Panc1 (cell line): Measurements from ENCODE around the gene OR52H1.

Source experiments
- CTCF ChIP-seq: fragments of 450-650 bp; IDR thresholded peaks from 2 replicates; pipeline ENCODE4 v1.5.1; 2017; ENCODE audit warnings: mild to moderate bottlenecking
- POLR2AphosphoS5 ChIP-seq: IDR thresholded peaks from 2 replicates; pipeline ENCODE4 v1.6.1; 2012; ENCODE audit warnings: mild to moderate bottlenecking, low read depth, low read length, moderate library complexity
- REST ChIP-seq, 2 experiments: IDR thresholded peaks; 2 replicates each; pipeline ENCODE4 v1.6.1; 2011 to 2012; ENCODE audit warnings: low read depth in 2 of 2, control low read depth in 1 of 2, low read length in 1 of 2, mild to moderate bottlenecking in 1 of 2, moderate library complexity in 1 of 2; ENCODE audit not compliant: insufficient read depth in 1 of 2
- TCF7L2 ChIP-seq: IDR thresholded peaks from 2 replicates; pipeline ENCODE4 v1.6.1; 2011; ENCODE audit warnings: mild to moderate bottlenecking, low read depth, low read length, inconsistent platforms

- TF ChIP-seq CTCF (no peak), POLR2AphosphoS5 (no peak), REST (IDR thresholded peaks at IDR 0.05; ENCODE audit: insufficient read depth in 1 of 2, low read depth in 2 of 2, low read length in 1 of 2) (no peak), TCF7L2 (no peak)
These were observed 31.7 kb downstream of the OR52H1 start, which contains the start of gene UBQLNL for GRCh38 chr11:5516599-5516998.
